Kidney (tissue), 14 donors: ENCODE measurements around the gene PHF1. TPM values are rescaled to one million over a fixed set of nuclear protein-coding genes. Genes with fewer than 3 reads are reported as not detected.

ENCODE experiments used
- DNase-seq, 5 donors: peaks; one replicate each; pipeline ENCODE4 v3.0.0-alpha.2; 2013 to 2020
- FAIRE-seq: peaks from 2 replicates; lab custom pipeline; 2012; peaks lifted over from hg19 to GRCh38; lab: Jason Lieb, UNC
- H3K27ac ChIP-seq, 2 donors: one replicate each; pipeline ENCODE4 v1.7.0; 2013; ENCODE audit warnings: low read depth in 2 of 2, low read length in 2 of 2, inconsistent platforms in 1 of 2
- H3K27me3 ChIP-seq: one replicate; pipeline ENCODE4 v1.7.1; 2013; ENCODE audit warnings: low read length, inconsistent platforms; ENCODE audit not compliant: control insufficient read depth, insufficient read depth
- H3K36me3 ChIP-seq, 3 donors: one replicate each; pipeline versions ENCODE4 v1.7.0 to v1.7.1; 2013; ENCODE audit warnings: low read length in 3 of 3, control low read depth in 1 of 3, inconsistent platforms in 1 of 3; ENCODE audit not compliant: insufficient read depth in 3 of 3, control insufficient read depth in 2 of 3
- H3K4me1 ChIP-seq, 3 donors: one replicate each; pipeline versions ENCODE4 v1.7.0 to v1.7.1; 2013; ENCODE audit warnings: low read length in 3 of 3, inconsistent platforms in 1 of 3, low read depth in 1 of 3; ENCODE audit not compliant: control insufficient read depth in 2 of 3, insufficient read depth in 2 of 3
- H3K4me3 ChIP-seq, 3 donors: one replicate each; pipeline versions ENCODE4 v1.7.0 to v1.8.1; 2013; ENCODE audit warnings: low read length in 3 of 3, control low read depth in 1 of 3, inconsistent platforms in 1 of 3
- H3K9ac ChIP-seq, 3 donors: one replicate each; pipeline versions ENCODE4 v1.7.0 to v1.7.1; 2013; ENCODE audit warnings: low read length in 3 of 3, control low read depth in 1 of 3, inconsistent platforms in 1 of 3
- H3K9me3 ChIP-seq, 3 donors: one replicate each; pipeline versions ENCODE4 v1.7.0 to v1.7.1; 2013; ENCODE audit warnings: low read length in 3 of 3, control low read depth in 1 of 3, inconsistent platforms in 1 of 3; ENCODE audit not compliant: control insufficient read depth in 2 of 3, insufficient read depth in 1 of 3
- CTCF ChIP-seq: IDR thresholded peaks from 3 replicates; pipeline ENCODE4 v1.5.1; 2012; ENCODE audit warnings: mild to moderate bottlenecking, moderate library complexity, borderline replicate concordance; ENCODE audit not compliant: insufficient read depth; ENCODE audit errors: extremely low read depth
- intact Hi-C: fragments of 100-400 bp; cut with DNase I; formaldehyde crosslinking; loops from one replicate; pipeline ENCODE4 v1.11.1; 2022
- polyA plus RNA-seq: library from polyadenylated mRNA; stranded (reverse); fragments of 350-450 nt; fragmentation: Illumina TruSeq; extraction: RNeasy Lipid Tissue Mini Kit (QIAGEN cat#74804); gene quantifications from one replicate; pipeline ENCODE4 v1.2.3, GENCODE V29; 2014; ENCODE audit warnings: low read depth, low replicate concordance; ENCODE audit not compliant: insufficient read depth
- total RNA-seq: library from RNA; stranded (reverse); fragmentation: NEBNext Ultra II Directional; extraction: Animal tissue kit (Norgen Biotek cat#: 25700); gene quantifications from one replicate; pipeline ENCODE4 v1.2.1, GENCODE V29; 2021
- donor health status: control.
- donor health status: control.
- donor health status: control.
- donor health status: control.
- donor health status: control.
- donor health status: DM: yes; HTN: yes; CAD: no.
- donor health status: Normal renal cell carcinoma (clear cell type).

Gene PHF1
- total and polyA plus RNA-seq, 2 donors from 2014 or later: 63.8 to 87.6 TPM

GRCh38 chr6:33431880-33432541 is 21.2 kb downstream of the PHF1 start:
- peak in 2 of 5 donors; percentile 25 to 77 for DNase-seq
- TF ChIP-seq CTCF: no peak
- no peaks in the 10 kb centered on the region for H3K9me3 ChIP-seq
- H3K4me1 ChIP-seq: peaks cover 6 to 29% (median 7%) of the 10 kb centered on the region in 3 donors
- H3K9ac ChIP-seq: no peak overlapping the region
- no peak overlapping the region for H3K4me3 ChIP-seq
- intact Hi-C loops: no loop called here
- FAIRE-seq: no peak
- H3K27ac ChIP-seq: no peak overlapping the region
- peaks cover 0 to 10% (median 4%) of the 10 kb centered on the region in 3 donors for H3K36me3 ChIP-seq
- H3K27me3 ChIP-seq: no peaks in the 10 kb centered on the region

- no peaks in the 10 kb centered on the region for H3K9me3 ChIP-seq
- no peak for TF ChIP-seq CTCF
- FAIRE-seq: no peak
- no peak overlapping the region for H3K27ac ChIP-seq
- H3K4me3 ChIP-seq: no peak overlapping the region
- peaks cover 4 to 11% (median 4%) of the 10 kb centered on the region in 3 donors for H3K36me3 ChIP-seq
- intact Hi-C loops: no loop called here
- no peak overlapping the region for H3K9ac ChIP-seq
- no peaks in the 10 kb centered on the region for H3K27me3 ChIP-seq
- peaks cover 6 to 24% (median 7%) of the 10 kb centered on the region in 3 donors for H3K4me1 ChIP-seq
- no peak for DNase-seq
Measured at GRCh38 chr6:33432546-33432945, 21.7 kb downstream of the PHF1 start.

- intact Hi-C loops: no loop called here
- no peak for TF ChIP-seq CTCF
- peaks cover 4 to 15% (median 7%) of the 10 kb centered on the region in 3 donors for H3K36me3 ChIP-seq
- H3K9ac ChIP-seq: no peak overlapping the region
- no peaks in the 10 kb centered on the region for H3K9me3 ChIP-seq
- no peak overlapping the region for H3K4me3 ChIP-seq
- H3K27ac ChIP-seq: no peak overlapping the region
- peaks cover 6 to 24% (median 7%) of the 10 kb centered on the region in 3 donors for H3K4me1 ChIP-seq
- no peaks in the 10 kb centered on the region for H3K27me3 ChIP-seq
- DNase-seq (no peak), FAIRE-seq (no peak)
Measured at GRCh38 chr6:33433001-33433543, 22.3 kb downstream of the PHF1 start.
